ENCODE measurements around the gene PDE11A.

DNA sequence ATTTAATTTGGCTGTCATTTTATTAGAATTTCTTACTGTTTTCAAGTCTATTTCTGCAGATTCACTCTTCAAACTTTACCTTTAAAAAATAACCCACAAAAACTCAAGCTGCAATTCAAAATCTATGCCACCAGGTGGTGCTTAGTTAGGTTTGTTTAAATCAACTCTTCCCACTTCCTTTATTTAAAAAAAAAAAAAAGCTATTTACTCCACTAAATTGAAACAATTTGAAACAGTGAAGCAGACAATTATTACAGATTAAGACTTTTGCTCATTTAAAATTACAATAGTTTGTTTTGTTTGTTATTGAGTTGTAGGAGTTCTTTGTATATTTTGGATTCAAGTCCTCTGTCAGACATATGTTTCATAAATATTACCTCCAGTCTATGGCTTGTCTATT, 300.0 kb downstream of the PDE11A start:
- TF ChIP-seq, protein P1, sequence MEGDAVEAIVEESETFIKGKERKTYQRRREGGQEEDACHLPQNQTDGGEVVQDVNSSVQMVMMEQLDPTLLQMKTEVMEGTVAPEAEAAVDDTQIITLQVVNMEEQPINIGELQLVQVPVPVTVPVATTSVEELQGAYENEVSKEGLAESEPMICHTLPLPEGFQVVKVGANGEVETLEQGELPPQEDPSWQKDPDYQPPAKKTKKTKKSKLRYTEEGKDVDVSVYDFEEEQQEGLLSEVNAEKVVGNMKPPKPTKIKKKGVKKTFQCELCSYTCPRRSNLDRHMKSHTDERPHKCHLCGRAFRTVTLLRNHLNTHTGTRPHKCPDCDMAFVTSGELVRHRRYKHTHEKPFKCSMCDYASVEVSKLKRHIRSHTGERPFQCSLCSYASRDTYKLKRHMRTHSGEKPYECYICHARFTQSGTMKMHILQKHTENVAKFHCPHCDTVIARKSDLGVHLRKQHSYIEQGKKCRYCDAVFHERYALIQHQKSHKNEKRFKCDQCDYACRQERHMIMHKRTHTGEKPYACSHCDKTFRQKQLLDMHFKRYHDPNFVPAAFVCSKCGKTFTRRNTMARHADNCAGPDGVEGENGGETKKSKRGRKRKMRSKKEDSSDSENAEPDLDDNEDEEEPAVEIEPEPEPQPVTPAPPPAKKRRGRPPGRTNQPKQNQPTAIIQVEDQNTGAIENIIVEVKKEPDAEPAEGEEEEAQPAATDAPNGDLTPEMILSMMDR (IDR thresholded peaks at IDR 0.05), result peak in 1 of 3 donors; percentile 36
- TF ChIP-seq POLR2A (IDR thresholded peaks at IDR 0.05) (no peak), POLR2AphosphoS5 (IDR thresholded peaks at IDR 0.05) (no peak)
